Islet precursor cell (in vitro differentiated cells): ENCODE results near the gene STUB1.
A peak's percentile ranks its signal among the peaks of the same experiment; 100 is the strongest.

Experiments used
- DNase-seq: peaks from one replicate; pipeline ENCODE4 v3.0.0-alpha.2; 2018

Gene STUB1

GRCh38 chr16:698911-699671 is 18.9 kb downstream of the STUB1 start:
- DNase-seq = no peak

- DNase-seq = peak; percentile 75
Measured at GRCh38 chr16:700684-701584, 20.7 kb downstream of the STUB1 start.

GRCh38 chr16:702341-702740 is 22.1 kb downstream of the STUB1 start:
- no peak for DNase-seq

- no peak for DNase-seq
Measured at GRCh38 chr16:703406-703805, 23.2 kb downstream of the STUB1 start.

- DNase-seq = no peak
Measured at GRCh38 chr16:704047-704446, 23.8 kb downstream of the STUB1 start.

GRCh38 chr16:704552-705380 is 24.6 kb downstream of the STUB1 start:
- no peak for DNase-seq

- DNase-seq = no peak
Measured at GRCh38 chr16:705431-706188, 25.4 kb downstream of the STUB1 start, which contains the start of gene FBXL16. Gene FBXL16 (minus strand): TSS chr16:705801. CDS start chr16:697405, 8,396 bp downstream.

- DNase-seq = no peak
Measured at GRCh38 chr16:706189-707061, 26.2 kb downstream of the STUB1 start.

- no peak for DNase-seq
Measured at GRCh38 chr16:707062-707538, 26.9 kb downstream of the STUB1 start.

- no peak for DNase-seq
Measured at GRCh38 chr16:708019-708418, 27.8 kb downstream of the STUB1 start.

GRCh38 chr16:708959-709358 is 28.7 kb downstream of the STUB1 start:
- no peak for DNase-seq

- DNase-seq = peak; percentile 80
Measured at GRCh38 chr16:709566-710499, 29.6 kb downstream of the STUB1 start.

- DNase-seq = no peak
Measured at GRCh38 chr16:710500-711075, 30.4 kb downstream of the STUB1 start.

- DNase-seq = no peak
Measured at GRCh38 chr16:711084-711483, 30.9 kb downstream of the STUB1 start.

- peak; percentile 89 for DNase-seq
Measured at GRCh38 chr16:711548-712320, 31.5 kb downstream of the STUB1 start.

GRCh38 chr16:712740-713250 is 32.6 kb downstream of the STUB1 start:
- DNase-seq = peak; percentile 98

- peak; percentile 81 for DNase-seq
Measured at GRCh38 chr16:714079-714478, 33.9 kb downstream of the STUB1 start.
